ENCODE data around the gene MFNG. TPM values are rescaled to one million over a fixed set of nuclear protein-coding genes. Genes with fewer than 3 reads are reported as not detected.
A peak's percentile ranks its signal among the peaks of the same experiment; 100 is the strongest.
"Not testable (repeated sequence)": the region's sequence is repeated elsewhere in the genome, so short reads cannot be mapped to it uniquely, and the experiment has no call there.

Gene MFNG
- polyA plus RNA-seq, 5 donors = 13.5 to 25.9 (median 20.4) TPM

DNA sequence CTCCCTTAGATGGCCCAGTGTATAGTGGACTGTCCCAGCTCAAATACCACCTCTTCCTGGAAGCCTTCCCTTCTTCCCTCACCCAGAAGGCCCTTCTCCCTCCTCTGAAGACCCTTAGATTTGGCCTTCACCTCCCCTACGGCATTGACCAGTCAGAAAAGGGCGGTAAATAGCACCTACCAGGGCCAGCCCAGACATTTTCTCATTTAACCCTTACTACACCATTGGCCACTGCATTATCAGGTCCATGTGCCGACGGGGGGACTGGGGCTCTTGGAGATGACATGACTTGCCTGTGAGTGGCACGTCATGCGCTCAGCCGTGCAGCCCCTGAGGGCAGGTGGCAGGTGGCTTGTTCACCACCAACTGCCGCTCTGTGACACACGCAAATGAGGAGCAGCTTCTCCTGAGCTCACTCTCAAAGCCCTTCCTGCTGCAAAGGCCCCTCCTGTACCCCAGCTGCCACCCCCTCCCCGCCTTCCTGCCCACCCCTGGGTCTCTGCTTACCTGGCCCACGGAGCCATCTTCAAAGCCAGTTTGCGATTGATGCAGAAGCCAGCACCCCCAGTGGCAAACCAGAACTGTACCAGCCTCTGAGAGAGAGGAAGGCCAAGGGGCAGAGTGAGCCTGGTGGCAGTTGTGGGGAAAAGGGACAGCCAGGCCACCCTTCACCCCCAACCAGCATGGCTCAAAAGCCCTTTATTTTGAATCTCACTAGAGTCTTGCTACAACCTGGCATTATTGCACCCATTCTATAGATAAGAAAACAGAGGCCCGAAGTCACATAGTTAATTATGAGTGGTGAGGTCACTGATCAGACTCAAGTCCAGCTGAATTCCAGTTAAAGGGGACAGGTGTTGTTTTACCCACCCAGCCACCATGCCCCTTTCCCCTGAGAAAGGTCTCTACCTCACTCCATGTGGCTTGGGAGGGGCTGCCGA, 9.5 kb downstream of the MFNG start:
- DNase-seq = no peak

DNA sequence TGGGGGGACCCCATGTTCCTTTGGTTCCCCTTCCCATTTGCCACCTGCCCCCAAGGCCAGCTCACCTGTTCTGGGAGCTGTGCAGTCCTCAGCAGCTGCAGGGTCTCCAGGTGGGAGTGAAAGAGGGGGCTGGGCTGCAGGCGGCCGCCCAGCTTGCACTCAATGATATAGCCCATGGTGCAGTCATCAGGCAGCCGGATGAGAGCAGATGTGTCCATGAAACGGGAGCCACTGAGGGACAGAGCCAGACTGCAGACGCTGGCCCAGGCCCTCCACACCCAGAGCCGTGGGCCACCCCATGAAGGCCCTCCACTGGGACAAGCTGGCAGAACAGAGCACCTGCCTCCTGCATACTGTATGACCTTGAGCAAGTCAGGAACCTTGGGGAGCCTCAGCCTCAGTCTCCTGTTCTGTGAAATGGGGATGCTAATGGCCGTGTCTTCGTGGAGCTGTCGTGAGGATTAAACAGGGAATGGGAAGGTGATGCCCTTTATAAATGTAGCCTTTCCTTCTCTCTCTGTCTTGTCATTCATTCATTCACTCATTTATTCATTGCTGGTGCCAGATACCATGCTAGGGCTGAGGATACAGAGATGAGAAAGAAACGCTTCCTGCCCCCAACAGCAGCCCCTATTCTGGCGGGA, 11.6 kb downstream of the MFNG start:
- DNase-seq = no peak

DNA sequence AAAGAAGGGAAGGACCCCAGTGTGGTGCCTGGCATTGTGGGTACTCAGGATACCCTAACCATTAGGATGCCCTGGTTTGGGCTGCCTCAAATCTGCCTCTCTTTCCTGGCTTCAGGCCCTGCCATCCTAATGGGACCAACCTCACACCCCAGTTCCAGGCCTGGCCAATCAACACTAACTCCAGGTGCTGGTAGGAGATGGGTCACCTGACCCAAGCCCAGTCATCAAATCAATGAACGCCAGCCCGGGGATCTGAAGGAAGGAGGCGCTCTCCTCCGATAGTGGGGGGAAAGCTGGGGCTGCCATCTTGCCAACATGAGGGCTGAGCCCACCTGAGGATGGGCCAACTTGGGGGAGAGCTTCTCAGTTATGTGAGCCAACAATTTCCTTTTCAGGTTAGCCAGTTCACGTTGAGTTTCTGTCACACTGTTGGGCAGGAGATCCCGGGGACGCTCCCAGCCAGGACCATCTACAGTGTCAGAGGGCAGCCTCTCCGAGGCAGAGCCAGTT, 12.7 kb downstream of the MFNG start:
- DNase-seq = no peak

DNA sequence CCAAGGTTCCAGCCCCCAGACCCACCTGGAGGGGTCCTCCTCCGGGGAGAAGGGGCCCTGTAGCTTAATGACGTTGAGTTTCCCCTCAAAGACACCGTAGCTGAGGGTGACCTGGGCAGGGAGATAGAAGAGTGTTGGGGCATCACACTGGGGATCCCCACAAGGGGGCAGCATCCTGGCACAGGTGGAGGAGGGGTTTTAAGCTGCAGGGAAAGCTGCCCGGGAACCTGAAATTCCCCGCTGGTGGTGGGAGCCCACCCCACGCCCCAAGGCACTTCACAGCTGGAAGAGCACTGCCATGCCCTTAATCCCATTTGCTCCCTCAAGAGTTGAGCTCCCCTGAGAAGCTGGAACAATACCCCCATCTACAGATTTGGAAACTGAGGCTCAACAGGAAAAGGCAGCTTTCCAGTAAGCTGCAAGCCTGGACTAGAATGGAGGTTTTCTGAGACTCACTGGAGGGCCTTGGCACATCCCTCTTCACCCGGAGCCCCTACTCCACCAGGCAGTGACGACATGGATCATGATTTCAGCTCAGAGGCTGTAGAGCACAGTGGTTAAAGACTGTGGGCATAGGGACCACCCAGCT, 13.7 kb downstream of the MFNG start:
- no peak for DNase-seq

DNA sequence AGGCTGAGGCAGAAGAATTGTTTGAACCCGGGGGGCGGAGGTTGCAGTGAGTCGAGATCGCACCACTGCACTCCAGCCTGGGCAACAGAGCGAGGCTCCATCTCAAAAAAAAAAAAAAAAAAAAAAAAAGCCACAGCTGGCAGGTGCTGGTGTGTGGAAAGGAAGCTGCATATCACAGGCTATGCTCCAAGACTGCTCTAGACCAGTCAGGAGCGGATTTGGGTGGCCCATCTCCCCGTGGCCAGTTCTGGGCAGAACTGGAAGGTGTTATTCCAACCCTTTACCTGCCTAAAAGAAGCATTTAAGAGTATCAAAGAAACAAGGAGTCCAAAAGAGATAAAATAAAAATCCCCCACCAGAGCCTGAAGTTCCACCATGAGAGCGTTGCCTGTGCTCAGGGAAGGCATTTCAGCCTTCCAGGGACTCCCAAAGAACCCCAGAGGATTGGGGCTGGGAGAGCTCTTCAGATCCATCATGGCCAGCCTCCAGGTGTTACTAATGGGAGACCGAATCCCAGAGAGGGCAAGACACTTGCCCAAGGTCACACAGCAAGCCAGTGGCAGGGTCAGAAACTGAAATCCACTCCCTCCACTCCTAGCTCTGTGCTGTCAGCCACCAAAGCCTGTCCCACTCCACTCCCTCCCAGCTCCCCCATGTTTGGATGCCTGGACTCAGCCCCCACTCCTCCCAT, 14.3 kb downstream of the MFNG start:
- DNase-seq = no peak

DNA sequence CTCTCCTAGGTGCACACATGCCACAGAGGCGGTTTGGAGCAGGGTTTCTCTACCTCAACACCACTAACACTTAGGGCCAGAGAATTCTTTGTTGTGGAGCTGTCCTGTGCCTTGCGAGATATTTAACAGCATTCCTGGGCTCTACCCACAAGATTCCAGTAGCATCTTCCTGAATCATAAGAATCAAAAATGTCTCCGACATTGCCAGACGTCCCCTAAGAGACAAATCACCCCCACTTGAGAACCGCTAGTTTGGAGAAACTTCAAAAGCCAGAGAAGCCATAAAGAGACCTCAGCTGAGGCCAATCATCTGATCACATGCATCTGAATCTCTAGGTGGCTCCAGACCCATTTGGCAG, 16.1 kb downstream of the MFNG start:
- no peak for DNase-seq

DNA sequence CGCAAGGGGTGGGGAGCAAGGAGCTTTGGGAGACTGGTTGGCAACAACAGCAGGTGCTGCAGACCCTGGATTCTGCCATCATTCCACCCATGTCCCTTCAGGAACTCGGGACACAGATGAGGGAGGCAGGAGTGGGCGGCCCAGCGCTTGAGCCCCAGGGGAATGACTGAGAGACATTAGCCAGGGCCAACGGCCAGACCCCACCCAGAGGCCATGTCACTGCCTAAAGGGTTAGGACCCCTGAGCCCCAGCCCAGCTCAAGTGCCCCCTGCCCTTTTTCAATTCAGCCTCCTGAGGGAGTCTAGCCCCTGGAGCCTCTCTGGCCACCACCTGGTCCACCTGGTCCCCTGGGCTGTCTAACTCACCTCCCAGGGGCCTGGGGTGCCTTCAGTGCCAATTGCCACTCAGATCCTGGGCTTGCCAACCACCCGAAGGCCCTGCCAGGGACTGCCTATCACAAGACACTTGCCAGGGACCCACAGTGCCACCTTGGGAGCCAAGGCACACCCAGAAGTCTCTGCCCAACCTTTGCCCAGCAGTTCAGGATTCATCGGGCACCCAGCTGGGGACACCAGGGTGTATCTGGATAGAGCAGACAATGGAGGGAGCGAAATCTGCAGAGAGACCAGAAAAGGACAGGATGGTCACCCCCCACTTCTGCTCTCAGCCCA, 16.6 kb downstream of the MFNG start:
- DNase-seq = no peak

DNA sequence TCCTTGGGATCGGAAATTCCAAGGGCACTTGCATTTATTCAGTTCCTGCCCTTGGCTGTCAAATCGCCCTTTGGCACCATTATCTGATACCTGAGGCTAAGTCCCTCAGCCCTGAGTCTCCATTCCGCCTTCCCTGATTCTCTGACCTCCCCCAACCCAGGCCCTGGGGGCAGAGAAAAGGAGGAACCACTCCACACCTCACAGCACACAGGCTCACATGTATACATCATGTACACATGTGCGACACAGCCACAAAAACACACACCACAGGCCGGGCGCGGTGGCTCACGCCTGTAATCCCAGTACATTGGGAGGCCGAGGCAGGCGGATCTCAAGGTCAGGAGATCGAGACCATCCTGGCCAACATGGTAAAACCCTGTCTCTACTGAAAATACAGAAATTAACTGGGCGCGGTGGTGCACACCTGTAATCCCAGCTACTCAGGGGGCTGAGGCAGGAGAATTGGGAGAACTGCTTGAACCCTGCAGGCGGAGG, 17.9 kb downstream of the MFNG start:
- DNase-seq = not testable (repeated sequence)

DNA sequence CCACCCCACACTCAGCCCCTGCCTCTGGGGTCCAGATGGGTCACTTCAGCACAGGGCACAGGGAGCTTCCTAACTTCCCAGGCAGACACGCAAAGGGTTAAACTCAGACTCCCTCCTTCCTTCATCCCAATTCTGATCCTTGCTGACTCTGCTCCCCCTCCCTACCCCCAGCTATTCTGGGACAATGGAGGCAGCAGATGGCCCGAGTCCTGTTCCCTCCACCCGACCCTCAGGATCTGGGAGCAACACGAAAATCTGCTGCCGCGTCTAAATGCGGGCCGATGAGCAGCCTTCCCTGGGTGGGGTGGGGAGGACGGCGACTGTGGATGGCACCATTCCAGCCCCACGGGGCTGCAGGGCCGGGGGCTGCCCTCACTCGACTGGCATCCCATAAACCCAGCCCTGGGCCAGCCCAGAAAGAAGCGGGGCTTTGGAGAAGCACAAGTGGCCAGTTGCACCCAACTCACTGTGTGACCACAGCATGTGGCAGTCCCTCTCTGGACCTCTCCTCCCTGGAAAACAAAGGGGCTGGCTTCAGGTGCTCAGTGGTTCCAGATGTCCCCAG, 18.7 kb downstream of the MFNG start:
- DNase-seq = no peak

DNA sequence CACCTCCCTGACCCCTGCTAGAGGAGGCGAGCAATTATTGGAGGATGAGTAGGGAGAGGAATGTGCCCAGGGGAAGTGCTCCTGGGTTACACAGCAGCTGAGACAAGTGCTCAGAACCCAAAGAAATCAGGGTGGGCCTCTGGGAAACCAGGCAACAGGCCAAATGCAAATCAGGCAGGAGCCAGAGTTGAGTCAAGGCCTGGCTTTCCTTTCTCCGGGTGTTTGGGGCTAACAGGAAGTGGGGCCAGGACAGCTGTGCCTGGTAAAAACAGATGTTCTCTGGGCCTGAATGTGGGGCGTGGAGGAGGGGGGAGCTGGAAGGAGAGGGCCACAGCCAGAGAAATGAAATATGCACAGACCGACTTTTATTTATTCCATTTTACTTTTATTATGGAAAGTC, 22.0 kb downstream of the MFNG start:
- DNase-seq = no peak

DNA sequence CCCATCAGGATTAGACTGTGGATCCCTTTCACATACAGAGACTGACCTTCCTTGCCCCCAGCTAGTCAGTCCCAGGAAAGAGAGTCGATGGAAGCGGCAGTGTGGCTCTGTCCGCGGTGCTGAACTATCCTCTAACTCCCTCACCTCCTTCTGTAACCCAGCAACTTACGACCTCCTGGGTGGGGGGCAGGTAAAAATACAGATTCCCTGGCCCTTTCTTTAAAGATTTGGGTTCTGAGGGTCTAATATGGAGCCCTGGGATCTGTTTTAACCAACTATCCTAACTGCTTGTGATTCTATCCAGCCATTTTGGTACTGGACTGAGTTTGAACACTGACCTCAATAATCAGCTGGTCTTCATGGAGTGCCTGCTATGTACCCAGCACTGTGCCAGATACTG, 23.2 kb downstream of the MFNG start:
- DNase-seq = no peak

DNA sequence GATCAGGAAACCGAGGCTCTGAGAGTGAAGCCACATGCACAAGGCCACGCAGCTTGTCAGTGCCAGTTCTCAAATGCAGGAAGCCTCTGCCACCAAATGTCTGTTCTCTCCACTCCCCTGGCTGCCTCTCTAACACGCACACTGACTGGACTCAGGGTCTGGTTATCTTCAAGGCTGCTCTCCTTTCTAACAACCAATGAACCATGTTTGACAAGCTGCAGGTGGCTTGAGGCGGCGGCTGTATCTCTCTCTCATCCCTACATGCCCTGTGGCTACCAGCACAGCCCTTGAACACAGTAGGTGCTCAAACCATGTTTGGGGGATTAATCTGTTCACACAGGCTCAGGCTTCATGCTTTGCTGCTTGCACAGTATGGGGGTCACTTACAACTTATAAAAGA, 23.7 kb downstream of the MFNG start:
- no peak for DNase-seq

DNA sequence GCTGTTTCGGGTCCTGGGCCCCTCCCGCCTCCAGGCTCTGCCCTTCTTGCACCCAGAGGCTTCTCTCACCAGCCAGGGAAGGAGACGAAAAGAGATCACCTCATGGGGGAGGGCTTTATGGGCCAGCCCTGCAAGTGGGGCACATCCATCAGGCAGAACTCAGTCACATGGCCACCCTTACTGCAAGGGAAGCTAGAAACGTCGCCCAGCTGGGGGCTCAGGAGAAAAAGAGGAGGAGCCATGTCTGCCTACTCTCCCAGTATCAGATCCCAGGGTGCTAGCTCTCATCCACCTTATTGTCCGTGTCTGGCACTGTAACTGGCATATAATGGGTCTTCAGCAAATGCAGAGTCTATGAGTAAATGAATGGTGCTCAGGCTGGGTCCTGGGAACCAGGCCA, 24.2 kb downstream of the MFNG start:
- DNase-seq = no peak

DNA sequence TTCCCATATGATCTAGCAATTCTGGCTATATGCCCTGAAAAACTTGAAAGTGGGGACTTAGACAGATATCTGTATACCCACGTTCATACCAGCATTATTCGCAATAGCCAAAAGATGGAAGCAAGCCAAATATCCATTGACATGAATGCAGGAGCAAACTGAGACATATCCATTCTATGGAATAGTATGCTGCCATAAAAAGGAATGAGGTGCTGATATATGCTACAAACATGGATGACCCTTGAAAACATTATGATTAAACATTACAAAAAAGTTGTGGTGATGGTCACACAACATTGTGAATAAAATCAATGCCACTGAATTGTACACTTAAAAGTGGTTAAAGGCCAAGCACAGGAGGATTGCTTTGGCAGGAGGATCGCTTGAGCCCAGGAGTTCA, 25.5 kb downstream of the MFNG start:
- DNase-seq = no peak

DNA sequence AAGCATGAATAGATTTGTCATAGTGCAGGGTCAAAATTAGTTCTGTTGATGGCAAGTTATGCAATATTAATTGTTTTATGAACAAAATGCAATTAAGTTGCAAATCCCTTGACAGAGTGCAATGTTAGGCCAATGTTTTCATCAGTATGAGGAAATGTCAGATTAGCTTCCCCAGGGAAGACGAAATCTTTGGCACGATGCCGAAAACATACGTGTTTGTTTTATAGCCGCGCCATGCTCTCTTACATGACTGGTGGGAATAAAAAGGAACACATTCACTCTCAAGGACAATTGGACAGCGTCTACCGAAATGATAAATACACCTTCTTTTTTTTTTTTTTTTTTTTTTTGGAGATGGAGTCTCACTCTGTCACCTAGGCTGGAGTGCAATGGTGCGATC, 27.0 kb downstream of the MFNG start:
- DNase-seq = no peak

DNA sequence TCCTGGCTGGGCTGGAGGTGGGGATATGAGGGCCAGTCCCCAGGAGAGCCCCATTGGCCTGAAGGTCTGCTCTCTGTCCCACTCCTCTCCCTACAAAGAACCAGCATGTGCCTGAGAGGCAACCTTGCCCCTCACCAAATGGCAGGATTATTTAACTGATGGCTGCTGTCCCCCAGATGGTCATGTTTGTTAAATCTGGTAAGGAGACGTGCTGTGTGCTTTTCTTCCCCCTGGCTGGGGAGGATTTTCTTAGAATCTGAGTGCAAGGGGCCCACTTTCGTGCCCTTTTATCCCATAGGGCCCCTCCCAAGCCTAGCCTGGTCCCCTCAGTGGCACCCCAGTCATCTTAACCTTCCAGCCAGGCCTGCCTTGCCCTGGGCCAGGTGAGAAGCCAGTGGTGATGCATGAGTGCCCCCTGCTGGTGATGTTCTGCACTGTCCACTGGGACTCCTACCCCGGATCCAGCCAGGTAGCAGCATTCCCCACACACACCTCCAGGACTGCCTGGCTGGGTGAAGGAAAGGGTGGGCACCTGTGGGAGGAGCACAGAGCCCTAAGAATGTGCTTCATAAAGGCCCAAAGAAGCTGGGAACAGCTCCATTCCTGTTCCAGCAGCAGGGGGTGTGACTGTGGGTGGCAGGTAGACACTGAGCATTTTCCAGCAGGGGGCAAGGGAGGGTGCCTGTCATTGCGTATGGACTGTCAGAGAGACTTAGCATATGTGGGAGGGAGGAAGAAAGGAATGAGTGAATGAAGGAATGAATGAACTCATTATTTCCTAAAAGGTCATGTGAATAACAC, 28.9 kb downstream of the MFNG start:
- DNase-seq = peak; percentile 18 to 40

DNA sequence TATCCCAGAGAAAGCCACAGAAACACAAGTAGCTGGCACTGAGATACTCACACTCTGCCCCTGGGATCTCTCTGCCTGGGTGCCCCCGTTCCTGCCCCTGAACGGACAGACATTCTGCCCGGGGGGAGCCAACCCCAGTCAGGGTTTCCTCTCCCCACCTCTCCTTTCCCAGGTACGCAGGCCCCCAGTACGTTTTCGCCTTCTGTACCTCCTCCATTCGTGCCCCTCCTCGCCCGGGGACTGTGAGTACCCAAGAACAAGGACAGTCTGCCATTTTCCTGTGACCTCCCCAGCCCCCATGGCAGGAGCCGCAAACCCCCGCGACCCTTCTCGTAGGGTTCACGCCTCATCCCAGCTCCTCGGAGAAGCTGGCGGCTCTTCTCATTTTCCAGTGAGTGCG, 29.8 kb downstream of the MFNG start:
- DNase-seq = no peak

DNA sequence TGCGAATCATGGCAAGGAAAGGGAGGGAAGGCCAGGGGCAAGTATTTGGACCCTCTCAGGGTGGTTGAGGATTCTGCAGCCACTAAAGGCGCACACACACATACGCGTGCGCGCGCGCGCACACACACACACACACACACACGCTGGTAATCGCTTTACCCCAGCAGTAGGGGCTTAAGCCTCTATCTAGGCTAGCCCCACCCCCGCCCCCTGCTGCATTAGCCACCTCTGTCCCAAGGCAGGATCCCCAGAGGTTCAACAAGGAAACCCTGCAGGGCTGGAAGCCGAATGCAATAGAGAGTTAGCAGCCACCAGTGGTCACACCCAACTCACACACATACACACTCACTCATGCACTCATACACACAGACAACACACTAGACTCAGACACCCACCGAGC, 30.3 kb downstream of the MFNG start:
- DNase-seq = no peak

DNA sequence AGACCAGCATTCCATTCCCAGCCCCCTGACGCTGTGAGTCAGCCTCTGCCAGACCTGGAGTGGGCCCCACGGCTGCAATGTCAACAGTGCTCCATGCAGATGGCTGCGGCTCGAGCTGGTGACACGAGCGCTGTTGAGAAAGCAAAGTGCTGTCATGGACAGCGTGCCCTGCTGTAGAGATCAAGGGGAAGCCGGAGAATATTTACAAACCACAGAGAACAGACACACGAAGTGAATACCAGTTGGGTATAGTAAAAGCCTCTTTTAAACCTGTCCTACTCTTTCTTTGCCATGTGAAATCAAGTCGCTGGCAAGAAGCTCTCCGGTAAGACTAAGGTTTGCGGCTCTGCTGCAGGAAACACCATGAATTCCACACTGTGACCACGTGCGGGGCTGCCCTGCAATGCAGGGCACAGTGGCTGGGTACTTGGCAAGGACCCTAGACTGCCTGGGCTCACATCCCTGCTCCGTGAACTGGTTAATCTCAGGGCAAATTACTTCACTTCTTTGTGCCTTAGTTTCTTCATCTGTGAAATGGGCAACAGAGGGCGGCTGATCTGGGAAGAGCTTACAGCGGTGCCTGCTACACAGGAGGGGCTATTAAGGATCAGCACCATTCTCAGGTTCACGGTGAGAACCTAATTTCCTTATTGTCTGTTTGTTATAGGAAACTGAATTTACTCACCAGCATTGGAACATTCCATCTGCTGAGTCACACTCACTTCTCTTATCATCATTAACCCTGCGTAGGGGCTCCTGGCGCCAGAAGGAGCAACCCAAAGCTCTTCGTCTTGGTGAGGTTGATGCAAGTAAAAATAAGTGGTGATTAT, 31.1 kb downstream of the MFNG start:
- peak; percentile 16 to 17 for DNase-seq
